NCI-H226 (cell line): ENCODE data around the gene TTC16.
"Not testable (repeated sequence)": the region's sequence is repeated elsewhere in the genome, so short reads cannot be mapped to it uniquely, and the experiment has no call there.

Experiments
- DNase-seq: peaks from one replicate; pipeline ENCODE4 v3.0.0-alpha.2; 2015

Gene TTC16

GRCh38 chr9:127744398-127745110, 28.7 kb downstream of the TTC16 start:
- DNase-seq, result no peak

GRCh38 chr9:127746959-127747569, 31.2 kb downstream of the TTC16 start:
- DNase-seq, result no peak

GRCh38 chr9:127749090-127749787, 33.4 kb downstream of the TTC16 start:
- no peak for DNase-seq

- DNase-seq, result peak; percentile 22
These were observed 35.6 kb downstream of the TTC16 start for GRCh38 chr9:127751269-127752054.

- DNase-seq, result no peak
These were observed 37.3 kb downstream of the TTC16 start for GRCh38 chr9:127753148-127753547.

- DNase-seq, result no peak
These were observed 37.7 kb downstream of the TTC16 start for GRCh38 chr9:127753622-127754021.

GRCh38 chr9:127754099-127755060, 38.5 kb downstream of the TTC16 start:
- DNase-seq, result peak; percentile 64

- peak; percentile 31 for DNase-seq
These were observed 39.5 kb downstream of the TTC16 start for GRCh38 chr9:127755061-127756060.

- no peak for DNase-seq
These were observed 40.4 kb downstream of the TTC16 start for GRCh38 chr9:127756233-127756632.

- not testable (repeated sequence) for DNase-seq
These were observed 40.9 kb downstream of the TTC16 start for GRCh38 chr9:127756776-127757175.

GRCh38 chr9:127758843-127759242, 43.0 kb downstream of the TTC16 start:
- no peak for DNase-seq

- DNase-seq, result no peak
These were observed 45.2 kb downstream of the TTC16 start for GRCh38 chr9:127761061-127761460.

GRCh38 chr9:127761491-127761956, 45.6 kb downstream of the TTC16 start:
- no peak for DNase-seq

GRCh38 chr9:127762111-127762676, 46.3 kb downstream of the TTC16 start:
- no peak for DNase-seq

GRCh38 chr9:127763918-127764384, 48.1 kb downstream of the TTC16 start:
- DNase-seq, result no peak

- no peak for DNase-seq
These were observed 49.5 kb downstream of the TTC16 start for GRCh38 chr9:127765418-127765817.

GRCh38 chr9:127767410-127767809, 51.5 kb downstream of the TTC16 start:
- DNase-seq, result no peak

- DNase-seq, result no peak
These were observed 52.0 kb downstream of the TTC16 start for GRCh38 chr9:127767909-127768331.

GRCh38 chr9:127768698-127769097, 52.8 kb downstream of the TTC16 start:
- no peak for DNase-seq

- no peak for DNase-seq
These were observed 53.2 kb downstream of the TTC16 start for GRCh38 chr9:127769101-127769500.
